SJSA1 (cell line): ENCODE data around the gene CFAP97. TPM values are rescaled to one million over a fixed set of nuclear protein-coding genes. Genes with fewer than 3 reads are reported as not detected.
"Not testable (repeated sequence)": the region's sequence is repeated elsewhere in the genome, so short reads cannot be mapped to it uniquely, and the experiment has no call there.

Source experiments
- DNase-seq, 2 experiments: peaks; one replicate each; pipeline ENCODE4 v3.0.0-alpha.2; 2015 to 2020; ENCODE audit warnings: low spot score in 2 of 2, low read depth in 1 of 2
- H3K27ac ChIP-seq: fragments of 250-450 bp; sonication (Bioruptor Pico); 2 replicates; pipeline ENCODE4 v1.5.1; 2020; ENCODE audit warnings: mild to moderate bottlenecking, moderate library complexity
- H3K27me3 ChIP-seq: fragments of 250-450 bp; sonication (Bioruptor Pico); replicated peaks from 2 replicates; pipeline ENCODE4 v1.5.1; 2020; ENCODE audit warnings: mild to moderate bottlenecking, moderate library complexity
- H3K36me3 ChIP-seq: fragments of 250-450 bp; sonication (Bioruptor Pico); 2 replicates; pipeline ENCODE4 v1.5.1; 2020; ENCODE audit warnings: mild to moderate bottlenecking
- H3K4me1 ChIP-seq: fragments of 250-450 bp; sonication (Bioruptor Pico); replicated peaks from 2 replicates; pipeline ENCODE4 v1.6.1; 2021; ENCODE audit warnings: mild to moderate bottlenecking
- H3K4me3 ChIP-seq: fragments of 250-450 bp; sonication (Bioruptor Pico); 2 replicates; pipeline ENCODE4 v1.5.1; 2020; ENCODE audit warnings: mild to moderate bottlenecking
- H3K9me3 ChIP-seq: fragments of 250-450 bp; sonication (Bioruptor Pico); replicated peaks from 2 replicates; pipeline ENCODE4 v1.5.1; 2020; ENCODE audit warnings: mild to moderate bottlenecking
- total RNA-seq: library from RNA; depleted of rRNA; stranded (reverse); fragments of >200 nt; shearing (Covaris generic); gene quantifications from 2 replicates; pipeline ENCODE4 v1.2.3, GENCODE V29; 2014

CFAP97 gene
- total RNA-seq, 1 experiment from 2014 or later, result 28.8 TPM

- Histone ChIP-seq H3K4me3 (no peak overlapping the region), H3K9me3 (no peaks in the 10 kb centered on the region), H3K27ac (no peak overlapping the region), H3K36me3 (no peaks in the 10 kb centered on the region), H3K27me3 (no peaks in the 10 kb centered on the region), H3K4me1 (no peaks in the 10 kb centered on the region)
- DNase-seq, result peak in 1 of 2 experiments; percentile 40
These were observed 69.4 kb downstream of the CFAP97 start for GRCh38 chr4:185134307-185134869.

GRCh38 chr4:185128272-185129119 lies 75.3 kb downstream of the CFAP97 start:
- no peak overlapping the region for H3K27ac ChIP-seq
- peak in 1 of 2 experiments; percentile 16 for DNase-seq
- H3K27me3 ChIP-seq, result peaks cover 28% of the 10 kb centered on the region
- H3K9me3 ChIP-seq, result 0 out of 2 replicates have a peak, but pooled peaks cover 3% of the 10 kb centered on the region
- no peaks in the 10 kb centered on the region for H3K36me3 ChIP-seq
- H3K4me3 ChIP-seq, result peak overlapping the region; percentile 31
- H3K4me1 ChIP-seq, result peaks cover 14% of the 10 kb centered on the region

DNA sequence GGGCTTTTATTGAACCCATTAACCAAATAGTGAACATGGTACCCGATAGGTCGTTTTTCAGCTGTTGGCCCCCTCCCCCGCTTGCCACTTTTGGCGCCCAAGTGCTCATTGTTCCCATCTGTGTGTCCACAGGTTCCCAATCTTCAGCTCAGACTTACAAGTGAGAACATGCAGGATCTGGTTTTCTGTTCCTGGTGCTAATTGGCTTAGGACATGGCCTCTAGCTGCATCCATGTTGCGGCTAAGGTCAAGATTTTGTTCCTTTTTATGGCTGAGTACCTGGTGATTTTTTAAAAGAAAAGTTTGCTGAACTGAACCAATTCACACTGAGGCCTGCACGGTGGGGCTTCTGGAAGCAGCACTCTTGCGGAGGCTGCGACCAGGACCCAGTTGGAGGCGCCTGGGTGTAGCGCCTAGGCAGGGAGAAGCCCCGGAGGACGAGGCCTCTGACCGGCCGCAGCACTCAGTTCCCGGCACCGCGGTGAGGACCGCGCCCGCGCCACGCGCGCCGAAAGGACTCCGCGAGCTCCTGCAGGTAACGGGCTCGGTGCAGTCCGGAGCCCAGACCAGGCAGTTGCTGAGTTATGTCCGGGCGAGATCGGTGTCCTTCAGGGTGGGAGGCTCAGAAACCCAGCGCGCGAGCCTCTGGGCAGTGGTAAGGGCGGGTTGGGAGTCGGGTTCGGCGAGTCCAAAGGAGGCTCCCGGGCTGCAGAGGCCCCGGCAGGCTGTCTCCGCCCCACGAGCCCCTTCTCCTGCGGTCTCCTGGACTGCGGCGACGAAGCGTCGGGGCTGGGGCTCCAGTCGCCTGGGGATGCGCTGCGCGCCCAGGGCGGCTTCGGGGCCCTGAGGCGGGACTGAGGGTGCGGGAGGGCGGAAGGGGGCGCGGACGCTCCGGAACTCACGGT lies 76.5 kb downstream of the CFAP97 start:
- Histone ChIP-seq H3K4me3 (peak overlapping the region; percentile 31), H3K27me3 (peaks cover 30% of the 10 kb centered on the region), H3K9me3 (0 out of 2 replicates have a peak, but pooled peaks cover 3% of the 10 kb centered on the region), H3K4me1 (peaks cover 14% of the 10 kb centered on the region), H3K27ac (no peak overlapping the region), H3K36me3 (no peaks in the 10 kb centered on the region)
- DNase-seq, result no peak

- Histone ChIP-seq H3K9me3 (0 out of 2 replicates have a peak, but pooled peaks cover 3% of the 10 kb centered on the region), H3K27ac (no peak overlapping the region), H3K4me3 (no peak overlapping the region), H3K36me3 (no peaks in the 10 kb centered on the region), H3K27me3 (peaks cover 29% of the 10 kb centered on the region), H3K4me1 (peaks cover 14% of the 10 kb centered on the region)
- no peak for DNase-seq
These were observed 79.8 kb downstream of the CFAP97 start for GRCh38 chr4:185124006-185124405.

DNA sequence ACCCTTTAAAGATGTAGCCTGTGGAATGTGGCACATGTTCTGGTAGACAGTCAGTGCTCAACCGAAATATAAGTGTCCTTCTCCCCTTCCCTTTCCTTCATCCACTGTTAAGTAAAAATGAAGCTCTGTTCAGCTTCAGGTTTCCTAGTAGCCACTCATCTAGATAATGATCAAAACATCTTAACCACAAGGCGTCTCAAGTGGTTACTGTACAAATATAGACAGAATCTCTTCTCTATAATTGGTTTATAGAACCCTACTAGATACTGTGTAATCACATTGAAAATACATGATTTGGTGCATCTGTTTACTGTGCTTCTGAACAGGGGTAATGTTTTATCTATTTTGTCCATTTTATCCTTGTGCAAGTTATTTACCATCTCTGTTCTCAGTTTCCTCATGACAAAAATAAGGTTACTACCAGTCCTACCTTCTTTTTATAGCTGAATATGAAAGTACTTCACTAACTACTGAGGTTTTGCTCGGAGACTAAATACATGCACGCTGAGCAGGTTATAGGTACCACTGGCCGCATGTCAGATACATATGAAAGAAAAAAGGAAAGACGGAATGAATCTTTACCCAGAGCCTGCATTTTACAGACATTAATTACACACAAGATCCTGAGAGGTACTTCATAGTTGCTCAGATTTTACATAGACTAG lies 81.0 kb downstream of the CFAP97 start:
- no peak for DNase-seq
- H3K4me1 ChIP-seq, result peaks cover 5% of the 10 kb centered on the region
- H3K27ac ChIP-seq, result no peak overlapping the region
- peaks cover 18% of the 10 kb centered on the region for H3K27me3 ChIP-seq
- no peak overlapping the region for H3K4me3 ChIP-seq
- no peaks in the 10 kb centered on the region for H3K9me3 ChIP-seq
- H3K36me3 ChIP-seq, result no peaks in the 10 kb centered on the region

DNA sequence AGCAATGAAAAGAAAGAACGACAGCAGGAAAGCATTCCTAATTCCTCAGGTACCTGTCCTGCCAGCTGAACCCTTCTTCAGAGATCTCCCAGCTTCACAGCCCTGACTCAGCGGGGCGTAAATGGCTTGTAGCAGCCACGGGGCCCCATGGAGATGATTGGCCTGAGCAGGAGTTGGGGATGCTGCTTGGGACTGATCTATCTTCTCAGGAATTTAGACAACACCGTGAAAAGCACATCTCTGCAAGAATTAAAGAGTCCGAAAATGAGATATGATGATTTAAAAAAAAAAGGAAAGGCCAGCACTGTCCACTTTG lies 83.2 kb downstream of the CFAP97 start:
- no peak overlapping the region for H3K27ac ChIP-seq
- no peak for DNase-seq
- H3K4me3 ChIP-seq, result no peak overlapping the region
- H3K9me3 ChIP-seq, result no peaks in the 10 kb centered on the region
- no peaks in the 10 kb centered on the region for H3K4me1 ChIP-seq
- H3K27me3 ChIP-seq, result peaks cover 8% of the 10 kb centered on the region; the same call in 1 of the 2 replicates
- H3K36me3 ChIP-seq, result no peaks in the 10 kb centered on the region

DNA sequence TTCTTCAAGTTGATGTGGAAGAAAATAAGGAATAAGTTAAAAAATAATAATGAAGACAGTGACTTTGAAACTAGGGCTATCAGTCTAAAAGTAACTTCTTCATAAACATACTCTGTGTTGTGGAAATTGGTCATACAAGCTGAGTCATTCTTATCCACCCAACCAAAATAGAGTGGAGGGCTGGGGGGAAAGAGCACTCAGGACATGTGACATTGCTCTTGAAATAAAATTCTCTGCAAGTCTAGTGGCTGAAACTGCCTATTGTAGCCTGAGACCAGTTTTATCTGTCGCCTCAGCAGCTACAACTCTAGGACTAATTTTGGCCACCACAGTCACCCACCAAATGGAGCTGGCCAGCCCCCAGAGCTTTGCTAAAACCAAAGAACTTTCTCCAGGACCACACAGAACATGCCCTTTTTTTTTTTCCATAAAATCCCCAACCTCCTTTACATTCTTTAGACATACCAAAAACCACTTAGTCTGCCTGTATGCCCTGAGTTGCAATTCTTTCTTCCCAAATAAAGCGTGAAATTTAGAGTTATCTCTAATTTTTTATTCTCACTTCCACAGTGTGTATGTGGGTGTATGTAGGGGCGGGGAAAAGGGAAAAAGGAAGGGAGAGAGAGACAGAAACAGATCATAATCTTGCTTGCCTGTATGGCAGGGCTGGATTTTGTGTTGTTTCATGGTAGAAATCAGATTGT lies 83.7 kb downstream of the CFAP97 start:
- H3K9me3 ChIP-seq, result no peaks in the 10 kb centered on the region
- no peak overlapping the region for H3K27ac ChIP-seq
- no peak overlapping the region for H3K4me3 ChIP-seq
- H3K36me3 ChIP-seq, result no peaks in the 10 kb centered on the region
- H3K4me1 ChIP-seq, result no peaks in the 10 kb centered on the region
- H3K27me3 ChIP-seq, result peaks cover 8% of the 10 kb centered on the region; the same call in 1 of the 2 replicates
- DNase-seq, result no peak

- not testable (repeated sequence) for DNase-seq, H3K27ac ChIP-seq, H3K27me3 ChIP-seq, H3K4me3 ChIP-seq, H3K4me1 ChIP-seq, H3K9me3 ChIP-seq, H3K36me3 ChIP-seq
These were observed 84.3 kb downstream of the CFAP97 start for GRCh38 chr4:185119467-185119866.

DNA sequence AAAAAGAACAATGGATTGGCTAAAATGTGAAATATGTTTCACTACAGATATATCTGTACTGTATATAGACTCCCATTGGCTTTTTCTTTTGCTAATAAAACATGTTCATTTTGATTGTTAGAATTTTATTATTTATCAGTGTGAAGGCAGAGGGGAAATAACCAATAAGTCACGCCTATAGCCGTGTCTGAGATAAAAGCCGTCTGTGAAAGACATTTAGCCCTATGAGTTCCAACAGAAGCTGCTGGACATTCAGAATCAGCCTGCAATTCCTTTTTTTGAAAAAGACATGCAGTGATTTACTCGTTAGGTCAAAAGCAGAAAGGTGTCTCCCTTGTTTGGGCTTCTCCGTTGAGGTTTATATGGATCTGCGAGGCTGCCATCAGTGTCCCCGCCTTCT lies 84.9 kb downstream of the CFAP97 start:
- no peak overlapping the region for H3K4me3 ChIP-seq
- peaks cover 5% of the 10 kb centered on the region; the same call in 1 of the 2 replicates for H3K27me3 ChIP-seq
- H3K36me3 ChIP-seq, result no peaks in the 10 kb centered on the region
- no peak for DNase-seq
- H3K4me1 ChIP-seq, result peaks cover 4% of the 10 kb centered on the region; the same call in 1 of the 2 replicates
- H3K27ac ChIP-seq, result no peak overlapping the region
- H3K9me3 ChIP-seq, result no peaks in the 10 kb centered on the region

- Histone ChIP-seq H3K4me1 (peaks cover 17% of the 10 kb centered on the region), H3K36me3 (no peaks in the 10 kb centered on the region), H3K27ac (no peak overlapping the region), H3K9me3 (no peaks in the 10 kb centered on the region), H3K27me3 (no peaks in the 10 kb centered on the region), H3K4me3 (no peak overlapping the region)
- DNase-seq, result no peak
These were observed 86.4 kb downstream of the CFAP97 start for GRCh38 chr4:185117300-185117934.

DNA sequence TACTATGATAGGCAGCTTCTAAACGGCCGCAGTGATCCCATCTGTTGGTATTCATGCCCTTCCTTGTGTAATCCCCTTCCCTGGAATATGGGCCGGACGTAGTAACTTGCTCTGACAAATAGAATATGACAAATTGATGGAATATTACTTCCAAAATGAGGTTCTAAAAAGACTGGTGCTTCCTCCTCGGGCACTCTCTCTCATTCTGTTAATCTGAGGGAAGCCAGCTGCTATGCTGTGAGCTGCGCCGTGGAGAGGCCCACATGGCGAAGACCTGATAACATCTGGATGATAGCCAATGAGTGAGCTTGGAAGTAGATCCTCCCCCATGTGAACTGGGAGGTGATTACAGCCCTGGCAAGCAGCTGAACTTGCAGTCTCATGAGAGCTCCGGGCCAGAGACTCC lies 88.0 kb downstream of the CFAP97 start:
- no peak overlapping the region for H3K27ac ChIP-seq
- no peak overlapping the region for H3K4me3 ChIP-seq
- H3K9me3 ChIP-seq, result no peaks in the 10 kb centered on the region
- H3K36me3 ChIP-seq, result no peaks in the 10 kb centered on the region
- peaks cover 24% of the 10 kb centered on the region for H3K4me1 ChIP-seq
- no peaks in the 10 kb centered on the region for H3K27me3 ChIP-seq
- DNase-seq, result no peak

GRCh38 chr4:185113340-185113739 lies 90.5 kb downstream of the CFAP97 start:
- peaks cover 24% of the 10 kb centered on the region for H3K4me1 ChIP-seq
- H3K36me3 ChIP-seq, result no peaks in the 10 kb centered on the region
- 0 out of 2 replicates have a peak, but pooled peaks cover 2% of the 10 kb centered on the region for H3K9me3 ChIP-seq
- H3K4me3 ChIP-seq, result no peak overlapping the region
- DNase-seq, result no peak
- H3K27ac ChIP-seq, result no peak overlapping the region
- no peaks in the 10 kb centered on the region; the same call in 1 of the 2 replicates for H3K27me3 ChIP-seq
